Stimulated activated CD8-positive, alpha-beta memory T cell treated with anti-CD3 and anti-CD28 coated beads, Interleukin-12 subunit alpha, Interleukin-12 subunit beta, amount 100 ng/mL, for 1 hour (primary cell): Measurements from ENCODE around the gene KRTAP5-10.
"Not testable (repeated sequence)": the region's sequence is repeated elsewhere in the genome, so short reads cannot be mapped to it uniquely, and the experiment has no call there.

ENCODE experiments used
- DNase-seq: peaks from one replicate; pipeline ENCODE4 v3.0.0-alpha.2; 2020; ENCODE audit warnings: low read depth

The KRTAP5-10 gene

GRCh38 chr11:71565263-71565662 is at the start of gene KRTAP5-10:
Gene KRTAP5-10, plus strand, starts transcription at chr11:71565563. Its CDS starts 25 bp downstream, at chr11:71565588.
- DNase-seq = no peak

DNA sequence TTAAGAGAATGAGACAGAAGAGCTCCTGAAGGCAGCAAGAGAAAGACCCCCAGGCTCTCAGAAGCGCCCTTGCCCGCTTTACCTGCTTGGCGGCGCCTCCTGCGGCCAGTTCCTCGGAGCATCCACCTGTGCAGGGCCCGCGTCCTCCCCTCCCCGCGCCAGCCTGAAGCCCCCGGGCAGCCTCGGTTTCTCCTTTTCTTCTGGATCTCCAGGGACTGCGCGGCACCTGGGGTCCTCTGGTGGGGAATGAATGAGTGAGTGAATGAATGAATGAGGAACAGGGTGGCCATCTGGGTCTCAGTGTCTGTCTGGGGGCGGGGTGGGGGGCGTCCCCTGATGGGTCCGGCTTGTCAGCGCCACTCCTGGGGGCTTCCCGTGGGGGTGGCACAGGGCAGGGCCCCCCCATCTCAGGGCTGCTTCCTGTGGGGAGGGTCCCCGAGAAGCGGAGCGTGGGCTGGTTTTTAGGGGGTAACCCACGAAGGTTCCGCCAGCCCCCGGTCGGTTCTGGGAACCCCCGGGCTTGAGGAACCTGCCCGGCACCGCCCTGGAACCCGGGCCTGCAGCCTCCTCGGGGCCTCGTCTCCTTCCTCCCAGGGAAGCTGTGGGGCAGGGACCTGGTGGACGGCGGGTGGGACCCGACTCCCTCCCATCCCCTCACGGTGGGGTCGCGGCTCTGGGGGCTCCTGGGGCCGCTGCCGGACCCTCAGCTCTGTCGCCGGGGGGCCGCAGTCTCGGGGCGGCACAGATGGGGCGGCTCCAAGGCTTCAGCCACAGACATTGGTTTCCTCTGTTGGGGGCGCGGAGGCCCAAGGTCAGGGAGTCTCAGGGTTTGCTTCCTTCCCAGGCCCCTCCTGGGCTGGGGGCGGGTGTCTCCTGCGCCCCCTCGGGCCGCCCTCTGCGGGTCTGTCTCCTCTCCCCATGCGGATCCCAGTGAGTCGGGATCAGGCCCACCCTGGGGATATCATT is 46.6 kb upstream of the KRTAP5-10 start:
- DNase-seq = no peak

- DNase-seq = no peak
Observed at GRCh38 chr11:71519546-71519945, 45.8 kb upstream of the KRTAP5-10 start.

- no peak for DNase-seq
Observed at GRCh38 chr11:71525188-71525937, 40.0 kb upstream of the KRTAP5-10 start.

DNA sequence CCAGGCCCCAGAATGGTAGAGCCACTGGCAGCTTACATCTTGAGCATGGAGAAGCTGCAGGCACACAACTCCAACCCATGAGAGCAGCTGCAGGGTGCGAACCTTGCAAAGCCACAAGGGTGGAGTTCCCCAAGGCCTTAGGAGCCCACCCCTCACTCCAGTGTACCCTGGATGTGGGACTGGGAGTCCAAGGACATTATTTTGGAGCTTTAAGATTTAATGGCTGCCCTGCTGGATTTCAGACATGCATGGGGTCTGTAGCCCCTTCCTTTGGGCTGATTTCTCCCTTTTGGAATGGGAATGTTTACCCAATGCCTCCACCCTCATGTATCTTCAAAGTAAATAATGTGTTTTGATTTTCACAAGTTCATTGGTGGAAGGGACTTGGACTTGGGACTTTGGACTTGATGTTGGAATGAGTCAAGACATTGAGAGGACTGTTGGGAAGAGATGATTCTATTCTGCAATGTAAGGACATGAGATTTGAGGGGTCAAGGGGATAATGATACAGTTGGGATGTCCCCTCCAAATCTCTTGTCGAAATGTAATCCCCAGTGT is 39.3 kb upstream of the KRTAP5-10 start:
- no peak for DNase-seq

GRCh38 chr11:71526796-71527575 is 38.4 kb upstream of the KRTAP5-10 start, which contains the start of gene KRTAP5-7:
Gene KRTAP5-7, plus strand, starts transcription at chr11:71527267. Its CDS starts 34 bp downstream, at chr11:71527301.
- DNase-seq = not testable (repeated sequence)

GRCh38 chr11:71527576-71528210 is 37.7 kb upstream of the KRTAP5-10 start:
- no peak for DNase-seq

DNA sequence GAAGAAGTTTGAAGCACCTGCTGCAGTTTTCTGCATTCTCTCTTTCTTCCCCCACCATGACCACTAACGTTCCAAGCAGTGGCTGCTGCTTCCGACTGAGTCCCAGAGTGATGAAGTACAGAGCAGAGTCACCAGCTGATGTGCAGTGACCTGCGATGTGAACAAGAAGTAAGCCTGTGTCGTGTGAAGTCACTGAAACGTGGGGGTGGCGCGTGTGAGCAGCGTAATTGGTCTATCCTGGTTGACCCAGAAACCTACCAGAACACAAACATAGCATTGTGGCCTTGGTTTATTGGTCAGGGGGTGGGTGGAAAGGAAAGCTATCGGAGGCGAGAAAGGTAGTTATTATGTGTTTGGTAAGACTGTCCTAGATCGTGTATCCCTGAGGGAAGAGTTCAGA is 34.8 kb upstream of the KRTAP5-10 start:
- DNase-seq = no peak

DNA sequence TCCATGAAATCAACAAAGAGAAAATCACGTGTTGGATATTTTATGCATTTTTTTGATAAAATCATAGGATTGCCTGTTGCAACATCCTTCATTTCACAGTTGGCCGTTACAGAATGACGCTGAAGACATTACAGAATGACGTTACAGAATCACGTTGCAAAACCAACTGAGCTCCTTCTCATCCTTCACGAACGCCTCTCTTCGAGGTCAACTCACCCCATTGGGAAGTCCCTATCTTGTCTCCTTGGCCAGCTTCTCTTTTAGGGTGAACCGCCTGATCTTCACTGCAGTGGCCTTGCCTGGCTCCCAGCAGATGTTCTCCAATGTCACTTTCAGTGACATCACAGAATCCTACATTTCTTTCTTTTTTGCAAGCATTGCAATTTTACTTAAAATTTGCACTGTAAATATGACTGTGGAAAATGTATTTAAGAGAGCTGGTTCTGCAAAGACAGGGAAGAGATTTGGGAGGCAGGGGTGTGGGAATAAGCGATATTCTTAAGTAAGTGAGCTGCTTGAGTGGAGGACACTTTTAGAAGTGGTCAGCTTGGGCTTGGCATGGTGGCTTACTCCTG is 33.2 kb upstream of the KRTAP5-10 start:
- DNase-seq = no peak

DNA sequence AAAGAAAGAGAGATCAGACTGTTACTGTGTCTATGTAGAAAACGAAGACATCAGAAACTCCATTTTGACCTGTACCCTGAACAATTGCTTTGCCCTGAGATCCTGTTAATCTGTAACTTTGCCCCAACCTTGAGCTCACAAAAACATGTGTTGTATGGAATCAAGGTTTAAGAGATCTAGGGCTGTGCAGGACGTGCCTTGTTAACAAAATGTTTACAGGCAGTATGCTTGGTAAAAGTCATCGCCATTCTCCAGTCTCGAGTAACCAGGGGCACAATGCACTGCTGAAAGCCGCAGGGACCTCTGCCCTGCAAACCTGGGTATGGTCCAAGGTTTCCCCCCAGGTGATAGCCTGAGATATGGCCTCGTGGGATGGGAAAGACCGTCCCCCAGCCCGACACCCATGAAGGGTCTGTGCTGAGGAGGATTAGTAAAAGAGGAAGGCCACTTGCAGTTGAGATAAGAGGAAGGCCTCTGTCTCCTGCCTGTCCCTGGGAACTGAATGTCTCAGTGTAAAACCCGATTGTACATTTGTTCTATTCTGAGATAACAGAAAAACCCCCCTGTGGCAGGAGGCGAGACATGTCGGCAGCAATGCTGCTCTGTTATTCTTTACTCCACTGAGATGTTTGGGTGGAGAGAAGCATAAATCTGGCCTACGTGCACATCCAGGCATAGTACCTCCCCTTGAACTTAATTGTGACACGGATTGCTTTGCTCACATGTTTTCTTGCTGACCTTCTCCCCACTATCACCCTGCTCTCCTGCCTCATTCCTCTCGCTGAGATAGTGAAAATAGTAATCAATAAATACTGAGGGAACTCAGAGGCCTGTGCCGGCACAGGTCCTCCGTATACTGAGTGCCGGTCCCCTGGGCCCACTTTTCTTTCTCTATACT is 30.4 kb upstream of the KRTAP5-10 start:
- DNase-seq = not testable (repeated sequence)

DNA sequence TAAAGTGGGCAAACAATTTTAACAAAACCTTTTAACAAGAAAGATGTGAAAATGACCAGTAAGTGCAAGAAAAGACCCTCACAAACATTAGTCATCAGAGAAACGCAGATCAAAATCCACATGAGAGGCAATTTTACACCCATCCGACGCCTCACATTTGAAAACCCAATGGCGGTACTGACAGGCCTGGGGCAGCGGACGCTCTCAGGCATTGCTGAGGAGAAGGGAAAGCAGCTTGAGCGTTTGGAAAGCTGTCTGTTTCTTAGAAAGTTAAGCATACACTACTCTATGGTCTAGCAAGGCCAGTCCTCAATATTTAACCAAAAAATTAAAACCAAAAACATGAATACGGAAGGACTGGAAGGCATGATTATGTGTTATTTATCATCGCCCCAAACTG is 29.5 kb upstream of the KRTAP5-10 start:
- no peak for DNase-seq

DNA sequence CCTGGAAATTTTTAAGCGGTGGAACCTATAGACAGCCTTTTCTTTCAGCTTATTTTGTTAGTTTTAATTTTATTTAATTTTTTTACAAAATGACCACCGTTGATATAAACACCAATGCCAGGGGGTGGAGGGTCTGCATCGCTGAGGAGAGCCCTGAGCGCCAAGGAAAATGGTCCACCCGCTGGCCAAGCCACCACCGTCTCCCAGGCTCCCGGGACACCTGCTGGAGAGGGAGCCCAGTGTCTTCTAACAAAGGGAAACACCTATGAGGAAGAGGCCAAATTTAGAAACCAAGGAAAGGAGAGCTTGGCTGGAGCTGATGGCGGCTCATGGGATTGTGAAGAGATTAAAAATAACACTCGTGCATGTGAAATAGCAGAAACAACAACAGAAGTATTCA is 27.8 kb upstream of the KRTAP5-10 start:
- no peak for DNase-seq

GRCh38 chr11:71537977-71538665 is 27.2 kb upstream of the KRTAP5-10 start, which contains the start of gene KRTAP5-8:
Gene KRTAP5-8, plus strand, starts transcription at chr11:71538025. Its CDS starts 31 bp downstream, at chr11:71538056.
- not testable (repeated sequence) for DNase-seq

DNA sequence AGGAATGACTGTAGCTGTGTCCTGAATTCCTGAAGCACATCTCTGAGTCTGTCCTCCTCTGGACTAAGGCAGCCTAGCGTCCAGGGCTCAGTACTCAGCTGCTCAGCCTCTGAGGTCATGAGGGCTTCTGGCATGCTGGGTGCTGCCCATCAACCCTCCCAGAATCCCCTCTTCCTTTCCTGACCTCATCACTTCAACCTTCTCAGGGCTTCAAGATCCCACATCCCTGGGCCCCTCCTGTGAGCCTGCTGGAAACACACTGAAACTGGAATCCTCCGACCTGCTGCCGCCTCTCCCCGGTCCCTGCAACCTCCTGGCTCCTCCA is 26.7 kb upstream of the KRTAP5-10 start:
- DNase-seq = no peak

DNA sequence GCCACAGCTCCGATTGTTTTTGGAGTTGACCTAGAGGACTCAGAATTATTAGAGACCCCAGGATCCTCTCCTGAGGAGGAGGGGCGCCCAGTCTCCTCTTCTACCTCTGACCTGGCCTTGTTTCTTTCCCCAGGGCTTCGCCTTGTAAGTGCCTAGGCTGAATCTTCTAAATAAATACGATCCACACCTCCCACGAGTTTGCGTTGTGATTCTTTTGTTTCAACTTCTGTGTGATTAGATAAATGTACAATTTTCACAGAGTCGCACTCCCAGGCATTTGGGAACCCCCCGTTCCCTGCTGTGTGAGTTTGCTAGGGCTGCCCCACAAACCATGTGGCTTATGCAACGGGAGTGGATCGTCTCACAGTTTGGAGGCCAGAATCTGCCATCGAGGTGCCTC is 26.3 kb upstream of the KRTAP5-10 start:
- no peak for DNase-seq

DNA sequence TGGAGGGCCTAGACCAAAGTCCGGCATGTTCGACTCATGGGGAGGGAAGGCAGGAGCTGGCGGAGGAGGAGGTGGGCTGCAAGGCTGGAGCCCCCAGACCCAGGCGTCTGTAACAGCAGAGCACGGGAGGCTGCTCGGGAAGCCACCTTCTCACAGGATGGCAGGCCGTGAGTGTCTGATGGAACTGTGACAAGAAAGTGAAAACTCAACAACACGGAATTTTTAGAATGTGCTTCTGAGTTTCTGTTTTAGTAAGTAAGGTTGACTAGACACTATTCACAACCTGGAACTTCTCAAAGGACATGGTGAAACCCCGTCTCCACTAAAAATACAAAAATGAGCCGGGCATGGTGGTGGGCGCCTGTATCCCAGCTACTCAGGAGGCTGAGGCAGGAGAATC is 25.4 kb upstream of the KRTAP5-10 start:
- not testable (repeated sequence) for DNase-seq

GRCh38 chr11:71540521-71541304 is 24.6 kb upstream of the KRTAP5-10 start:
- not testable (repeated sequence) for DNase-seq

- no peak for DNase-seq
Observed at GRCh38 chr11:71542382-71542781, 23.0 kb upstream of the KRTAP5-10 start.
